ENCODE measurements around the gene FBXO10.

FBXO10 gene

GRCh38 chr9:37618817-37619216 lies 42.6 kb upstream of the FBXO10 start:
- Histone ChIP-seq H3K27me3 (ENCODE audit: insufficient read depth, poor library complexity, severe bottlenecking) (peaks cover 3% of the 10 kb centered on the region), H3K4me3 (replicated peaks; ENCODE audit: insufficient read depth, low read length) (no peak overlapping the region), H3K27ac (replicated peaks) (no peak overlapping the region)
- DNase-seq (ENCODE audit: low read depth in 1 of 2, low spot score in 1 of 2): no peak
- TF ChIP-seq POLR2AphosphoS5 (IDR thresholded peaks at IDR 0.05; ENCODE audit: low read depth) (no peak), CTCF (IDR thresholded peaks at IDR 0.05; ENCODE audit: insufficient read depth, low read length) (no peak), GABPA (IDR thresholded peaks at IDR 0.05; ENCODE audit: low read depth) (no peak), REST (IDR thresholded peaks at IDR 0.05; ENCODE audit: insufficient replicate concordance, low read depth) (no peak), SPI1 (IDR thresholded peaks at IDR 0.05; ENCODE audit: borderline replicate concordance, low read depth) (no peak)

DNA sequence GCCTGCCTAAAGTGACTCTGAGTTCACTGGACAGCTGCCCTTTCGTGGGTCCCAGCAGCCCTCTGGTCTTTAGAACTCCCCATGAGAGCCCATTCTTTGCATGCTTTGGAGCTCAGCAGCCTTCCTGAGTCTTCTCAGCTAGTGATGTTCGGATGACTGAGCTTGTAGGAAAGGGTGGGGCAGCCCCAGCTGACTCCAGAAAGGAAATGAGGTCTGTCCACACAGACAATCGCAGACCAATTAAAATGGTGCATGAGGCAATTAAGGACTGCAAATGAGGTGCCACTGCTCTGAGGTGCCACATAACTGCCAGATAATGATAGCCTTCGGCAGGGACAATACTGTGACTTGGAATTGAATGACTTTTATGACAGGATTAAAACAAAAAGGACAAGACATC lies 41.7 kb upstream of the FBXO10 start:
- Histone ChIP-seq H3K27ac (replicated peaks) (no peak overlapping the region), H3K27me3 (ENCODE audit: insufficient read depth, poor library complexity, severe bottlenecking) (peaks cover 8% of the 10 kb centered on the region), H3K4me3 (replicated peaks; ENCODE audit: insufficient read depth, low read length) (no peak overlapping the region)
- no peak for DNase-seq (ENCODE audit: low read depth in 1 of 2, low spot score in 1 of 2)
- no peak for TF ChIP-seq REST (IDR thresholded peaks at IDR 0.05; ENCODE audit: insufficient replicate concordance, low read depth)
- no peak for TF ChIP-seq SPI1 (IDR thresholded peaks at IDR 0.05; ENCODE audit: borderline replicate concordance, low read depth)
- TF ChIP-seq GABPA (IDR thresholded peaks at IDR 0.05; ENCODE audit: low read depth): no peak
- no peak for TF ChIP-seq CTCF (IDR thresholded peaks at IDR 0.05; ENCODE audit: insufficient read depth, low read length)
- no peak for TF ChIP-seq POLR2AphosphoS5 (IDR thresholded peaks at IDR 0.05; ENCODE audit: low read depth)

GRCh38 chr9:37617161-37617560 lies 41.0 kb upstream of the FBXO10 start:
- Histone ChIP-seq H3K4me3 (replicated peaks; ENCODE audit: insufficient read depth, low read length) (no peak overlapping the region), H3K27me3 (ENCODE audit: insufficient read depth, poor library complexity, severe bottlenecking) (peaks cover 8% of the 10 kb centered on the region), H3K27ac (replicated peaks) (no peak overlapping the region)
- no peak for DNase-seq (ENCODE audit: low read depth in 1 of 2, low spot score in 1 of 2)
- TF ChIP-seq POLR2AphosphoS5 (IDR thresholded peaks at IDR 0.05; ENCODE audit: low read depth) (no peak), GABPA (IDR thresholded peaks at IDR 0.05; ENCODE audit: low read depth) (no peak), REST (IDR thresholded peaks at IDR 0.05; ENCODE audit: insufficient replicate concordance, low read depth) (no peak), SPI1 (IDR thresholded peaks at IDR 0.05; ENCODE audit: borderline replicate concordance, low read depth) (no peak), CTCF (IDR thresholded peaks at IDR 0.05; ENCODE audit: insufficient read depth, low read length) (no peak)
